Right lobe of liver (tissue), 4 donors: ENCODE results near the gene GRIN2A.

Experiments
- POLR2A ChIP-seq: fragments of 450-650 bp; IDR thresholded peaks from one replicate; pipeline ENCODE4 v1.6.1; 2017; ENCODE audit warnings: antibody characterized with exemption, mild to moderate bottlenecking
- TF ChIP-seq, protein P1 (sequence below), 4 donors: fragments of 200-600 bp in 3 of 4; fragments of 450-650 bp in 1 of 4; IDR thresholded peaks; one replicate each; pipeline versions ENCODE4 v1.5.1 to v1.8.0; 2016 to 2022; ENCODE audit warnings: antibody characterized with exemption in 4 of 4, mild to moderate bottlenecking in 2 of 4
- donor health status: DM: no; HTN: no; CAD: no.
- donor health status: DM: no; HTN: no; CAD: no.
- donor health status: DM: no; HTN: yes; CAD: no.

DNA sequence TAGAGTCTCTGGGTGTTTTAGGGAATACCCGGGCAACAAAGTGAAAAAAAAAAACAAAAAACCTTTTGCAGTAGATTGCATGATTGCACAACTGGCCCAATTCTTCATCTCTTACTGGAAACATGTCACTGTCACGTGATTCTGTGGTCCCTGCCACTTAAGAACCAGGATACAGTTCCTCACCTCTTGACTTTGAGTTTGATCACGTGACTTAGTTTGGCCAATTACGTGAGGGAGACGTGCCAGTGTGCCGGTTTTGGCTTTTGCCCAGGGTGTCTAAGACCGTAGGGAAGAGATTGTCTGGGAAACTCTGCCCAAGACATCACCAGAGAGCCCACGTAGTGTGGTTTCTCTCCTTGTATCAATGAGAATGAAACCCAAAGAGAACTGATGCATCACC lies 88.7 kb downstream of the GRIN2A start:
- TF ChIP-seq, protein P1, sequence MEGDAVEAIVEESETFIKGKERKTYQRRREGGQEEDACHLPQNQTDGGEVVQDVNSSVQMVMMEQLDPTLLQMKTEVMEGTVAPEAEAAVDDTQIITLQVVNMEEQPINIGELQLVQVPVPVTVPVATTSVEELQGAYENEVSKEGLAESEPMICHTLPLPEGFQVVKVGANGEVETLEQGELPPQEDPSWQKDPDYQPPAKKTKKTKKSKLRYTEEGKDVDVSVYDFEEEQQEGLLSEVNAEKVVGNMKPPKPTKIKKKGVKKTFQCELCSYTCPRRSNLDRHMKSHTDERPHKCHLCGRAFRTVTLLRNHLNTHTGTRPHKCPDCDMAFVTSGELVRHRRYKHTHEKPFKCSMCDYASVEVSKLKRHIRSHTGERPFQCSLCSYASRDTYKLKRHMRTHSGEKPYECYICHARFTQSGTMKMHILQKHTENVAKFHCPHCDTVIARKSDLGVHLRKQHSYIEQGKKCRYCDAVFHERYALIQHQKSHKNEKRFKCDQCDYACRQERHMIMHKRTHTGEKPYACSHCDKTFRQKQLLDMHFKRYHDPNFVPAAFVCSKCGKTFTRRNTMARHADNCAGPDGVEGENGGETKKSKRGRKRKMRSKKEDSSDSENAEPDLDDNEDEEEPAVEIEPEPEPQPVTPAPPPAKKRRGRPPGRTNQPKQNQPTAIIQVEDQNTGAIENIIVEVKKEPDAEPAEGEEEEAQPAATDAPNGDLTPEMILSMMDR (IDR thresholded peaks at IDR 0.05), result no peak
- TF ChIP-seq POLR2A, result no peak
